ENCODE data around the gene FCN1. TPM values are rescaled to one million over a fixed set of nuclear protein-coding genes. Genes with fewer than 3 reads are reported as not detected.

Gene FCN1
- polyA plus RNA-seq, 1 donor (not counting 4 experiments of a cell fraction or from before 2014, with no cell fraction given) = not detected

DNA sequence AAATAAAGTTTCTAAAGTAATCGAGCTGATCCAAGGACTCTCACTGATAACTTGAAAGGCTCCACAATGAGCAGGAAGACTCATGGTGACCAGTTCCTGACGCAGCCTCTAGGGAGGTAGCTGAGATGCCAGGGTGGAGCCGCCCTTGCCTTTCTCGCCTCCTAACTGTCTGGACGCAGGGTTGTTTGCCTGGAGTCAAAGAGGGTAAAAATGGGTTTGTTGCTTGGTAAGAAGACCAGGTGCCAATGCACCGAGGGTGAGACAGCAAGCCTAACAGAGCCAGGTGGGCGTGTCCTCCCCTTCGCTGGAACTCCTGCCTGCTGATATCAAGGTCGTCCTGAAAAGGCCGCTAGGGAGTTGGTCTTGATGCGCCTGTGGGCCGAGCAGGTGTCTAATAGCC, 48.6 kb upstream of the FCN1 start:
- dilution Hi-C loops (cut with MboI; ENCODE audit: extremely low pct_ligation_motif_present, low sequenced_read_pairs) = no loop called here
- no peaks in the 10 kb centered on the region for H3K36me3 ChIP-seq (ENCODE audit: control insufficient read depth in 2 of 2, extremely low read depth in 1 of 2, insufficient read depth in 2 of 2, low read length in 2 of 2)
- no peaks in the 10 kb centered on the region for H3K9me3 ChIP-seq (ENCODE audit: control insufficient read depth, low read depth, low read length)
- no peaks in the 10 kb centered on the region for H4K20me1 ChIP-seq (ENCODE audit: control insufficient read depth, extremely low read depth, insufficient read depth, low read length)
- H3K27me3 ChIP-seq (ENCODE audit: control insufficient read depth, extremely low read depth, insufficient read depth, low read length) = peaks cover 4% of the 10 kb centered on the region
- no peak overlapping the region for H3K4me3 ChIP-seq (ENCODE audit: control insufficient read depth in 2 of 3, extremely low read depth in 1 of 3, insufficient read depth in 2 of 3, low read depth in 1 of 3, low read length in 3 of 3)
- no peak overlapping the region for H3K4me2 ChIP-seq (ENCODE audit: control insufficient read depth, extremely low read depth, insufficient read depth, low read depth, low read length)
- no peak overlapping the region for H2AFZ ChIP-seq (ENCODE audit: control insufficient read depth, low read length)
- DNase-seq (ENCODE audit: low read depth, low spot score) = no peak
- H3K9me1 ChIP-seq (ENCODE audit: control insufficient read depth, extremely low read depth, insufficient read depth, low read length) = no peaks in the 10 kb centered on the region
- no peak overlapping the region for H3K9ac ChIP-seq (ENCODE audit: control insufficient read depth, extremely low read depth, insufficient read depth, low read length)
- H3K27ac ChIP-seq (ENCODE audit: control insufficient read depth, insufficient read depth, low read length) = no peak overlapping the region
- H3K4me1 ChIP-seq (ENCODE audit: control insufficient read depth, extremely low read depth, insufficient read depth, low read length) = no peaks in the 10 kb centered on the region
- no peaks in the 10 kb centered on the region for H3K79me2 ChIP-seq (ENCODE audit: control insufficient read depth, insufficient read depth, low read length)
- TF ChIP-seq EZH2 (IDR thresholded peaks at IDR 0.05; ENCODE audit: low read length) = no peak
- FAIRE-seq = no peak

DNA sequence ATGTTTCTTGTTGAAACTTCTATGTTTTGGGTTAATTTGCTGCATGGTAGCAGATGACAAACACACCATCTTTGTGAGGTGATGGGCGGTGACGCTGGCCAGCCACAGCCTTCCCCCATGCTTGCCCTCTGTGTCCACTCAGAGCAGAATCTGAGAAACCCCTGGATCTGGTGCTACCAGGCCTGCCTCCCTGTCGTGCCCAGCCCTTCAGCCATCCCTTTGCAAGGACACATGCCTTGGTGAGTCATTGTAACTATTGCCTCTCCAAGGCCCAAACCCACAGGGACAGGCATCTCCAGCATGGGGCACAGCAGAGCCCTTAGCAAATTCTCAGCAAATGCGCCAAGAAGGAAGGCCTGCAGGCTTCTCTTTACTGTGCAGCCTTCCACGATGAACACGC, 48.1 kb upstream of the FCN1 start:
- Histone ChIP-seq H3K27me3 (ENCODE audit: control insufficient read depth, extremely low read depth, insufficient read depth, low read length) (peaks cover 4% of the 10 kb centered on the region), H3K9me1 (ENCODE audit: control insufficient read depth, extremely low read depth, insufficient read depth, low read length) (no peaks in the 10 kb centered on the region), H3K4me1 (ENCODE audit: control insufficient read depth, extremely low read depth, insufficient read depth, low read length) (no peaks in the 10 kb centered on the region), H3K79me2 (ENCODE audit: control insufficient read depth, insufficient read depth, low read length) (no peaks in the 10 kb centered on the region), H3K36me3 (ENCODE audit: control insufficient read depth in 2 of 2, extremely low read depth in 1 of 2, insufficient read depth in 2 of 2, low read length in 2 of 2) (no peaks in the 10 kb centered on the region), H3K4me3 (ENCODE audit: control insufficient read depth in 2 of 3, extremely low read depth in 1 of 3, insufficient read depth in 2 of 3, low read depth in 1 of 3, low read length in 3 of 3) (no peak overlapping the region), H3K4me2 (ENCODE audit: control insufficient read depth, extremely low read depth, insufficient read depth, low read depth, low read length) (no peak overlapping the region), H3K27ac (ENCODE audit: control insufficient read depth, insufficient read depth, low read length) (no peak overlapping the region), H3K9ac (ENCODE audit: control insufficient read depth, extremely low read depth, insufficient read depth, low read length) (no peak overlapping the region), H4K20me1 (ENCODE audit: control insufficient read depth, extremely low read depth, insufficient read depth, low read length) (no peaks in the 10 kb centered on the region), H2AFZ (ENCODE audit: control insufficient read depth, low read length) (no peak overlapping the region), H3K9me3 (ENCODE audit: control insufficient read depth, low read depth, low read length) (no peaks in the 10 kb centered on the region)
- DNase-seq (ENCODE audit: low read depth, low spot score) (no peak), FAIRE-seq (no peak)
- TF ChIP-seq, protein P1, sequence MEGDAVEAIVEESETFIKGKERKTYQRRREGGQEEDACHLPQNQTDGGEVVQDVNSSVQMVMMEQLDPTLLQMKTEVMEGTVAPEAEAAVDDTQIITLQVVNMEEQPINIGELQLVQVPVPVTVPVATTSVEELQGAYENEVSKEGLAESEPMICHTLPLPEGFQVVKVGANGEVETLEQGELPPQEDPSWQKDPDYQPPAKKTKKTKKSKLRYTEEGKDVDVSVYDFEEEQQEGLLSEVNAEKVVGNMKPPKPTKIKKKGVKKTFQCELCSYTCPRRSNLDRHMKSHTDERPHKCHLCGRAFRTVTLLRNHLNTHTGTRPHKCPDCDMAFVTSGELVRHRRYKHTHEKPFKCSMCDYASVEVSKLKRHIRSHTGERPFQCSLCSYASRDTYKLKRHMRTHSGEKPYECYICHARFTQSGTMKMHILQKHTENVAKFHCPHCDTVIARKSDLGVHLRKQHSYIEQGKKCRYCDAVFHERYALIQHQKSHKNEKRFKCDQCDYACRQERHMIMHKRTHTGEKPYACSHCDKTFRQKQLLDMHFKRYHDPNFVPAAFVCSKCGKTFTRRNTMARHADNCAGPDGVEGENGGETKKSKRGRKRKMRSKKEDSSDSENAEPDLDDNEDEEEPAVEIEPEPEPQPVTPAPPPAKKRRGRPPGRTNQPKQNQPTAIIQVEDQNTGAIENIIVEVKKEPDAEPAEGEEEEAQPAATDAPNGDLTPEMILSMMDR (optimal IDR thresholded peaks at IDR 0.05 in 1 of 3, IDR thresholded peaks at IDR 0.05 in 1 of 3, conservative IDR thresholded peaks at IDR 0.05 in 1 of 3; ENCODE audit: extremely low read depth in 1 of 3, insufficient read depth in 2 of 3, low read length in 3 of 3) = no peak
- TF ChIP-seq EZH2 (IDR thresholded peaks at IDR 0.05; ENCODE audit: low read length) = no peak
- dilution Hi-C loops (cut with MboI; ENCODE audit: extremely low pct_ligation_motif_present, low sequenced_read_pairs) = no loop called here

DNA sequence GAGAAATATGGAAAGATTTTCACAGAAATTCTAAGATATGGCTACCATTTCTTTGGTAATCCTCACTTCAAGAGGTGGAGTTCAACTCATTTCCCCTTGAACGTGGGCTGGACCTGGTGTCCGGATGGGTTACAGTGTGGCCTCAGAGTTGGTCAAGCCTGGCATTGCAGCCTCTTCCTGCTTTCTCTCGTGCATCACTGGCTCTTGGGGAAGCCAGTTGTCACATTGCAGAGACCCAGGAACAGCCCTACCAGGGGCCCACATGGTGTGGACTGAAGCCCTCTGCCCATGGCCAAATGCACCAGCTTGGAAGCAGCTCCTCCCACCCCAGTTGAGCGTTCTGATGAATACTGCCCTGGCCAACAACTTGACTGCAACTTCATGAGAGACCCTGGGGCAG, 47.7 kb upstream of the FCN1 start:
- Histone ChIP-seq H3K36me3 (ENCODE audit: control insufficient read depth in 2 of 2, extremely low read depth in 1 of 2, insufficient read depth in 2 of 2, low read length in 2 of 2) (no peaks in the 10 kb centered on the region), H3K4me3 (ENCODE audit: control insufficient read depth in 2 of 3, extremely low read depth in 1 of 3, insufficient read depth in 2 of 3, low read depth in 1 of 3, low read length in 3 of 3) (no peak overlapping the region), H4K20me1 (ENCODE audit: control insufficient read depth, extremely low read depth, insufficient read depth, low read length) (no peaks in the 10 kb centered on the region), H3K27me3 (ENCODE audit: control insufficient read depth, extremely low read depth, insufficient read depth, low read length) (peaks cover 4% of the 10 kb centered on the region), H3K9me1 (ENCODE audit: control insufficient read depth, extremely low read depth, insufficient read depth, low read length) (no peaks in the 10 kb centered on the region), H3K9me3 (ENCODE audit: control insufficient read depth, low read depth, low read length) (no peaks in the 10 kb centered on the region), H3K27ac (ENCODE audit: control insufficient read depth, insufficient read depth, low read length) (no peak overlapping the region), H3K9ac (ENCODE audit: control insufficient read depth, extremely low read depth, insufficient read depth, low read length) (no peak overlapping the region), H3K4me2 (ENCODE audit: control insufficient read depth, extremely low read depth, insufficient read depth, low read depth, low read length) (no peak overlapping the region), H3K4me1 (ENCODE audit: control insufficient read depth, extremely low read depth, insufficient read depth, low read length) (no peaks in the 10 kb centered on the region), H2AFZ (ENCODE audit: control insufficient read depth, low read length) (no peak overlapping the region), H3K79me2 (ENCODE audit: control insufficient read depth, insufficient read depth, low read length) (no peaks in the 10 kb centered on the region)
- DNase-seq (ENCODE audit: low read depth, low spot score) (no peak), FAIRE-seq (no peak)
- TF ChIP-seq, protein P1 (optimal IDR thresholded peaks at IDR 0.05 in 1 of 3, IDR thresholded peaks at IDR 0.05 in 1 of 3, conservative IDR thresholded peaks at IDR 0.05 in 1 of 3; ENCODE audit: extremely low read depth in 1 of 3, insufficient read depth in 2 of 3, low read length in 3 of 3) = no peak
- TF ChIP-seq EZH2 (IDR thresholded peaks at IDR 0.05; ENCODE audit: low read length) = no peak
- dilution Hi-C loops (cut with MboI; ENCODE audit: extremely low pct_ligation_motif_present, low sequenced_read_pairs) = no loop called here

Data from keratinocyte (primary cell).